Measurements from ENCODE around the gene ITGB7. TPM values are rescaled to one million over a fixed set of nuclear protein-coding genes. Genes with fewer than 3 reads are reported as not detected.

Gene ITGB7
- total RNA-seq, 2 experiments from 2014 or later = 168 to 169 TPM

DNA sequence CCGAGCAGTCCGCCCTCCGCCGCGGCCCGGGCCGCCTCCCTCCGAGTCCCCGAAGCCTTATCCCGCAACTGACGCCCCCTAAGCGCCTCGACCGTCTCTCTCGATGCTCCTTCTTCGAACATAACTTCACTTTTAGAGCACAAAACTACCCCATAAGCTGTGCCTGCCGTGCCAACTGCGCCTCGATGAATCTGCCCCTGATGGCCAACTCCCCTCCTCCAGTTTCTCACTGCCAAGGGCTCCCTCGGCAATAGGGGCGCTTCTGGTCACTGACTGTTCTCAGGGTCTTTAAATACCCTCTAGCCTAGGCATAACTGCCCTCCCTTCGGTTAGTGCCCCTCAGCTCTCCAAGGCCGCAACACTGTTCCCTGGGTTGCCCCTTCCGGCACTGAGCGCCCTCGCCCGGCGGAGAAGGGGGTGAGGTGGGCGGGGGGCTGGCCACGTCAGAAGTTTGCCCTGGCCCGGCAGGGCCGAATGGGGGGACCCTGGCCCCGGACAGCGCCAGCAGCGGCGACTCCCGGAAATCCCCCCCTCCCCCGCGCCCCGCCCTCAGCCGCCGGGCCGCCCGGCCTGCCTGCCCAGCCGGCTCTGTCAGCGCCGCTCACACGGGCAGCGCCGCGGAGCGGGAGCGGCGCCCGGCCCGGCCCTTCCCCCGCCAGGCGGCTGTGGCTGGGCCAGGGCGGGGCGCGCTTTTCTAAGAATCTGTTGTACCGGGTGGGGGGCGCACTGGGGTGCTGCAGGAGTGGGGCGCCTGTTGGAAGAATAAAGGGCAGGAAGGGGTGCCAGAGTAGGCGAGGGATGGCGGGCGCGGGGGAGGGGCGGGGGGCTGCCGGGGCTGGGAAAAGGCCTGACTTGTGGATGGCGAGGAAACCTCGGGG, 14.4 kb upstream of the ITGB7 start:
- peaks cover 70% of the 10 kb centered on the region for H3K4me1 Mint-ChIP-seq (ENCODE audit: low read depth)
- H3K27ac Mint-ChIP-seq = peak overlapping the region; percentile 93
- no peaks in the 10 kb centered on the region for H3K27me3 Mint-ChIP-seq
- H3K9me3 Mint-ChIP-seq = no peaks in the 10 kb centered on the region
- CTCF ChIA-PET = interaction anchor here (0.8 to 13.0 kb wide), 6 partner anchors 10 to 100 kb away, joined by 3 to 164 read pairs (median 6); partner anchors contain the start of genes AAAS and ESPL1
- POLR2A ChIA-PET = interaction anchor here (1.4 to 4.5 kb wide), 6 partner anchors 10 to 46 kb away, joined by 3 to 33 read pairs (median 12); partner anchors contain the start of genes CSAD, ESPL1, ITGB7 and RARG
- peak overlapping the region; percentile 80 for H3K4me3 Mint-ChIP-seq
- intact Hi-C loops (cut with micrococcal nuclease) = loop anchor here (1.0 to 5.0 kb wide), 5 partner anchors 11 to 231 kb away; partner anchors contain the start of genes CSAD, PCBP2, PFDN5 and RARG
- peaks cover 5% of the 10 kb centered on the region for H3K36me3 Mint-ChIP-seq
- DNase-seq = peak; percentile 70

GRCh38 chr12:53220694-53221202, 13.7 kb upstream of the ITGB7 start:
- peaks cover 5% of the 10 kb centered on the region for H3K36me3 Mint-ChIP-seq
- ChIA-PET POLR2A (interaction anchor here (1.1 to 4.5 kb wide), 12 partner anchors 10 to 104 kb away, joined by 3 to 33 read pairs (median 6); partner anchors contain the start of genes CSAD, ESPL1, ITGB7 and MYG1), CTCF (interaction anchor here (0.8 to 13.0 kb wide), 9 partner anchors 9 to 101 kb away, joined by 3 to 164 read pairs (median 6); partner anchors contain the start of genes AAAS, CSAD, ESPL1 and ZNF740)
- DNase-seq = peak; percentile 92
- intact Hi-C loops (cut with micrococcal nuclease) = loop anchor here (1.0 to 5.0 kb wide), 9 partner anchors 12 to 232 kb away; partner anchors contain the start of genes CSAD, ESPL1, PCBP2 and PFDN5
- H3K4me1 Mint-ChIP-seq (ENCODE audit: low read depth) = peaks cover 74% of the 10 kb centered on the region
- no peaks in the 10 kb centered on the region for H3K27me3 Mint-ChIP-seq
- H3K27ac Mint-ChIP-seq = peak overlapping the region; percentile 93
- H3K9me3 Mint-ChIP-seq = no peaks in the 10 kb centered on the region
- peak overlapping the region; percentile 80 for H3K4me3 Mint-ChIP-seq

DNA sequence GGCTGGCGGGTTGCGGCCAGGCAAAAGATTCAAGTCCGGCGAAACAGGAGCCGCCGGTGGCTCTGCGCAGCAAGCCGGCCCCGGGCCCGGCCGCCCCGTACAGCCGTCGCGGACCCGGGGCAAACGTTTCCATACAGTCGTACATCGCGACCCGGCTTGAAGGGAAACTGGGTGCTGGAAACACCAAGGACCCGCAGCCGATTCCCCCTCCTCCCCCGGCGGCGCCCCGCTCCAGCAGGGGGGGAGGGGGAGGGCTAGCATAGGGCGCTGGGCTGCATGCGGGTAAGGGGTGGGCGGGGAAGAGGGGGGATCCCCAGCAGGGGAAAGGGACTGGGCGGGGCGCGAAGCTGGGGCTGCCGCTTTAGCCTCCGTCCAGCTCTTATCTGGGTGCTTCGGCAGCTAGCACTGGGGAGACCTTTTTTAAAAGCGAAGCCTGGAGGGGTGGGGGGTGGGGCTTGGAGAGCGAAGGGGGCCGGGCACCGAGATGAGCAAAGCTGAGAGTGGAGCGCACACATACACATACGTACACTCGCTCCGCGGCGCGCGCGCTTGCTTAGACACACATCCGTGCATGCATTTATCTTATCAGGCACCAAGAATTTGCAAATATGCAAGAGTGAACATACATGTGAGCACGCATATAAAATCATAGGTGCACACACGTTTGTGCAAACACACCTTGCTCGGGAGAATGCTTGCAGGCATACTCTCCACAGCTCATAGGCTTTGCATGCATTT, 13.1 kb upstream of the ITGB7 start:
- Mint-ChIP-seq H3K4me1 (ENCODE audit: low read depth) (peaks cover 71% of the 10 kb centered on the region), H3K27me3 (no peaks in the 10 kb centered on the region), H3K36me3 (peaks cover 10% of the 10 kb centered on the region), H3K4me3 (peak overlapping the region; percentile 89), H3K27ac (peak overlapping the region; percentile 93), H3K9me3 (no peaks in the 10 kb centered on the region)
- POLR2A ChIA-PET = interaction anchor here (0.6 to 4.5 kb wide), 19 partner anchors 11 to 1779 kb away, joined by 3 to 33 read pairs (median 5); partner anchors contain the start of genes CSAD, ESPL1, ITGB7 and MYG1
- intact Hi-C loops (cut with micrococcal nuclease) = loop anchor here (1.0 to 5.0 kb wide), 8 partner anchors 11 to 232 kb away; partner anchors contain the start of genes ESPL1, PCBP2 and PFDN5
- CTCF ChIA-PET = interaction anchor here (0.6 to 13.0 kb wide), 11 partner anchors 8 to 101 kb away, joined by 3 to 164 read pairs (median 4); partner anchors contain the start of genes AAAS, CSAD, ESPL1 and ZNF740
- peak; percentile 88 for DNase-seq

DNA sequence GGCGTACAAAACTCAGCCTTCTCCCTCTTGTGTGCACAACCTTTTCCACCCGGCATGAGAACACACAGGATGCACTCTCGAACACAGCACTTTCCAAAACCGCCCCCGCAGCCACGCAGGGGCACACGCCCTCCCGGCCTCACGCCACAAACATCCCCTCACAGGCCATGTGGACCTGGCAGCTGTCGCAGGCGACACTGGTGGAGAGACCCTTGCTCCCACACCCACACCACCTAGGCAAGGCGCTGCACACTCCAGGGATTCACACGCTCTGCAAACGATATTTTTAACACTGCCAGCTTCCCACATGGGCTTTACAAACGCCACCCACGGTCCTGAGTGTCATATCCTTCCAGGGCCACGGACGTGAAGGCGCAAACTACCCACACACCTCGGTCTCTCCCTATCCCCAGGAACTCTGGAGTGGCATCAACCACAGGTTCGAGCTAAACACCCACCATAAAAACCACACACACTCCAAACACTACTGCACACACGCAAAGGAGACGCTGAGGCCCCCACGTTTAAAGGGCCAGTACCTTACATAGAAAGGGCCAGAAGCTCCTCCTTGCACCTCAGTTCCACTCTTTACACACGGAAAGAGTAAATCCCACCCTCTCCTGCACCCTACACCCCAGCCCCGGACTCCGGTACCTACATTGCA, 12.4 kb upstream of the ITGB7 start:
- POLR2A ChIA-PET = interaction anchor here (0.6 to 4.5 kb wide), 18 partner anchors 11 to 1778 kb away, joined by 3 to 33 read pairs (median 6); partner anchors contain the start of genes CSAD, ESPL1, ITGB7 and MYG1
- Mint-ChIP-seq H3K27ac (peak overlapping the region; percentile 93), H3K36me3 (peaks cover 11% of the 10 kb centered on the region), H3K4me1 (ENCODE audit: low read depth) (peaks cover 65% of the 10 kb centered on the region), H3K4me3 (peak overlapping the region; percentile 89), H3K27me3 (no peaks in the 10 kb centered on the region), H3K9me3 (no peaks in the 10 kb centered on the region)
- CTCF ChIA-PET = interaction anchor here (0.6 to 13.0 kb wide), 12 partner anchors 8 to 101 kb away, joined by 3 to 164 read pairs (median 4); partner anchors contain the start of genes AAAS, CSAD, ESPL1 and ZNF740
- intact Hi-C loops (cut with micrococcal nuclease) = loop anchor here (1.0 kb wide), 1 partner anchor 10 kb away; no protein-coding TSS in a partner anchor
- peak; percentile 80 for DNase-seq

GRCh38 chr12:53218551-53219291, 11.7 kb upstream of the ITGB7 start:
- Mint-ChIP-seq H3K4me3 (peak overlapping the region; percentile 89), H3K27ac (peak overlapping the region; percentile 93), H3K4me1 (ENCODE audit: low read depth) (peaks cover 64% of the 10 kb centered on the region), H3K27me3 (no peaks in the 10 kb centered on the region), H3K9me3 (no peaks in the 10 kb centered on the region), H3K36me3 (peaks cover 15% of the 10 kb centered on the region)
- ChIA-PET CTCF (interaction anchor here (0.8 to 13.0 kb wide), 12 partner anchors 10 to 153 kb away, joined by 3 to 164 read pairs (median 6); partner anchors contain the start of genes AAAS, CSAD, ESPL1 and ITGB7), POLR2A (interaction anchor here (0.9 to 4.5 kb wide), 12 partner anchors 11 to 282 kb away, joined by 3 to 33 read pairs (median 6); partner anchors contain the start of genes CSAD, ESPL1, ITGB7 and MYG1)
- DNase-seq = no peak
- intact Hi-C loops (cut with micrococcal nuclease) = loop anchor here (1.0 kb wide), 1 partner anchor 9 kb away; no protein-coding TSS in a partner anchor

- no peaks in the 10 kb centered on the region for H3K9me3 Mint-ChIP-seq
Measured at GRCh38 chr12:53217931-53218307, 10.9 kb upstream of the ITGB7 start.

DNA sequence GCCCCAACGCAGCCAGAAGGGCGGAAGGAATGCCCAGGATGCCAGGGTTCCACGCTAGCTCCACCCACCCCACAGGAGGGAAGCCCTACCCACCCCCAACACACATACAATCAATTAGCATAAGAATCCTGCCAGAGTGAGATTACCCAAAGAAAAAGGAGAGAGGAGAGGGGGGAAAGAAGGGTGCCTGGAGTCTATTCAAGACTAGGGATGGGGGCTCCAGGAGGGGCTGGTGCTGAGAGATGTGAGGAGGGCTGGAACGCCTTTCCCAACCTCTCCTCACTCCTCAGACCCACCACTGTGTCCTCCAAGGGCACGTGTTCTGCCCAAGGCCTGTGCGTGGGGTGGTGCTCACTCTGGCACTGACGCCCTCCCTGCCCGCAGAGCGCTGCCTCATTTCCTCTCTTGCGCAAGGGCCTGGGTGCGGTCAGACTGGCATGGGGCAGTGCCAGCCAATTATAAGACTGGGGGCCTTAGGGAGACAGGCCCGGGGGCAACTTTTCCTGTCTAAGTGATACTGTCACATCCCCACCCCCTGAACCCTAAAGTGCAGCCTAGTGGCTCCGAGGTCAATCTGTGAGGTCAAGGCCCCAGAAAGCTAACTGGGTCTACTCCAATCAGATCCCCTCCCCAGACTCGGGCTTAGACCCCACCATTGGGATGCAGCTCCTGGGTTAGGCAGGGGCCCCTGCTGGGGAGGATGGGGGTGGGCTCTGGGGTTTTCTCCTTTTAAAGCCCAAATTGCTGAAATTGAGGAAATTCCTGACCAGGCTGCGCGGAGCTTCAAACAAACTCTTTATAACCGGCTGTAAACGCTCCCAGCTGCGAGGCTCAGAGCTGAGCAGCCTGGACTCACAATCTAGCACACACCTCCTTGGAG, 10.2 kb upstream of the ITGB7 start:
- Mint-ChIP-seq H3K36me3 (peaks cover 26% of the 10 kb centered on the region), H3K27me3 (no peaks in the 10 kb centered on the region), H3K27ac (peak overlapping the region; percentile 89), H3K4me3 (peak overlapping the region; percentile 74), H3K4me1 (ENCODE audit: low read depth) (peaks cover 61% of the 10 kb centered on the region), H3K9me3 (no peaks in the 10 kb centered on the region)
- ChIA-PET POLR2A (interaction anchor here (0.9 to 4.5 kb wide), 7 partner anchors 9 to 82 kb away, joined by 3 to 33 read pairs (median 4); partner anchors contain the start of genes CSAD, ESPL1, ITGB7 and MYG1), CTCF (interaction anchor here (1.0 to 13.0 kb wide), 13 partner anchors 9 to 151 kb away, joined by 3 to 172 read pairs (median 8); partner anchors contain the start of genes AAAS, ESPL1 and ITGB7)
- DNase-seq = peak; percentile 76
- intact Hi-C loops (cut with micrococcal nuclease) = no loop called here

More at GRCh38 chr12:53217931-53218307, 10.9 kb upstream of the ITGB7 start:
- Mint-ChIP-seq H3K4me3 (peak overlapping the region; percentile 74), H3K4me1 (ENCODE audit: low read depth) (peaks cover 65% of the 10 kb centered on the region), H3K36me3 (peaks cover 22% of the 10 kb centered on the region), H3K27me3 (no peaks in the 10 kb centered on the region), H3K27ac (peak overlapping the region; percentile 89)
- CTCF ChIA-PET = interaction anchor here (1.0 to 13.0 kb wide), 10 partner anchors 10 to 152 kb away, joined by 3 to 164 read pairs (median 6); partner anchors contain the start of genes AAAS, ESPL1 and ITGB7
- intact Hi-C loops (cut with micrococcal nuclease) = no loop called here
- DNase-seq = no peak
- POLR2A ChIA-PET = interaction anchor here (0.9 to 4.5 kb wide), 5 partner anchors 10 to 50 kb away, joined by 3 to 33 read pairs (median 4); partner anchors contain the start of genes ESPL1 and ITGB7

- intact Hi-C loops (cut with micrococcal nuclease) = no loop called here
- POLR2A ChIA-PET = interaction anchor here (1.1 to 1.3 kb wide), 2 partner anchors 9 to 16 kb away, joined by 4 to 5 read pairs; no protein-coding TSS in a partner anchor
- peaks cover 57% of the 10 kb centered on the region for H3K4me1 Mint-ChIP-seq (ENCODE audit: low read depth)
- H3K36me3 Mint-ChIP-seq = peaks cover 34% of the 10 kb centered on the region
- H3K27ac Mint-ChIP-seq = peak overlapping the region; percentile 89
- no peaks in the 10 kb centered on the region for H3K27me3 Mint-ChIP-seq
- H3K9me3 Mint-ChIP-seq = no peaks in the 10 kb centered on the region
- H3K4me3 Mint-ChIP-seq = no peak overlapping the region
- CTCF ChIA-PET = interaction anchor here (4.1 to 13.0 kb wide), 8 partner anchors 19 to 129 kb away, joined by 38 to 172 read pairs (median 86); partner anchors contain the start of genes AAAS, ESPL1, MYG1 and PFDN5
- no peak for DNase-seq
Measured at GRCh38 chr12:53215497-53215896, 8.4 kb upstream of the ITGB7 start.

All from activated CD4-positive, alpha-beta memory T cell treated with anti-CD3 and anti-CD28 coated beads for 36 hours (primary cell).